DOHH2 (cell line): ENCODE results near the gene PDIA2.

Experiments
- H3F3A ChIP-seq: fragments of 200-600 bp; sonication (generic), shearing (Covaris generic); 2 replicates; pipeline ENCODE4 v1.6.0; 2016; ENCODE audit warnings: antibody characterized with exemption, mild to moderate bottlenecking; ENCODE audit not compliant: control insufficient read depth, insufficient read depth
- H3K27ac ChIP-seq: fragments of 200-600 bp; sonication (generic); 2 replicates; pipeline ENCODE4 v1.5.1; 2014; ENCODE audit warnings: low read depth, mild to moderate bottlenecking, low read length, moderate library complexity
- H3K27me3 ChIP-seq: fragments of 200-600 bp; sonication (generic); 2 replicates; pipeline ENCODE4 v1.6.1; 2014; ENCODE audit warnings: mild to moderate bottlenecking, low read length, mixed read lengths; ENCODE audit not compliant: control insufficient read depth
- H3K36me3 ChIP-seq: fragments of 200-600 bp; sonication (generic); 2 replicates; pipeline ENCODE4 v1.6.1; 2014; ENCODE audit warnings: mild to moderate bottlenecking, low read length, moderate library complexity, mixed read lengths; ENCODE audit not compliant: control insufficient read depth
- H3K4me1 ChIP-seq: fragments of 200-600 bp; sonication (generic); 2 replicates; pipeline ENCODE4 v1.6.1; 2014; ENCODE audit warnings: mild to moderate bottlenecking, low read length, mixed read lengths; ENCODE audit not compliant: control insufficient read depth
- H3K4me2 ChIP-seq: fragments of 200-600 bp; sonication (generic); 2 replicates; pipeline ENCODE4 v1.6.0; 2014; ENCODE audit warnings: mild to moderate bottlenecking, low read length, moderate library complexity
- H3K4me3 ChIP-seq: fragments of 200-600 bp; sonication (generic); 2 replicates; pipeline ENCODE4 v1.5.1; 2014; ENCODE audit warnings: mild to moderate bottlenecking, low read length, mixed read lengths
- H3K79me2 ChIP-seq: fragments of 200-600 bp; sonication (generic); 2 replicates; pipeline ENCODE4 v1.6.1; 2014; ENCODE audit warnings: mild to moderate bottlenecking, low read length, mixed read lengths; ENCODE audit not compliant: control insufficient read depth
- H3K9me2 ChIP-seq: fragments of 200-600 bp; sonication (generic); replicated peaks from 2 replicates; pipeline ENCODE4 v1.6.1; 2014; ENCODE audit warnings: mild to moderate bottlenecking, low read length, mixed read lengths; ENCODE audit not compliant: control insufficient read depth
- H3K9me3 ChIP-seq: fragments of 200-600 bp; sonication (generic); 2 replicates; pipeline ENCODE4 v1.6.1; 2014; ENCODE audit warnings: antibody characterized with exemption, low read length, mixed read lengths; ENCODE audit not compliant: control insufficient read depth, insufficient read depth
- H4K20me1 ChIP-seq: fragments of 200-600 bp; sonication (generic); 2 replicates; pipeline ENCODE4 v1.6.0; 2014; ENCODE audit warnings: low read depth, mild to moderate bottlenecking, antibody characterized with exemption, low read length, moderate library complexity; ENCODE audit not compliant: control insufficient read depth, insufficient read depth
- CTCF ChIP-seq: fragments of 200-600 bp; sonication (generic); IDR thresholded peaks from one replicate; pipeline ENCODE4 v1.5.1; 2014; ENCODE audit warnings: antibody characterized with exemption, mild to moderate bottlenecking, low read depth, low read length; ENCODE audit not compliant: poor library complexity, severe bottlenecking
- EZH2phosphoT487 ChIP-seq: fragments of 200-600 bp; sonication (generic); IDR thresholded peaks from 2 replicates; pipeline ENCODE4 v1.6.1; 2017; ENCODE audit warnings: borderline replicate concordance, mild to moderate bottlenecking, antibody characterized with exemption, low read length, moderate library complexity, mixed read lengths

The PDIA2 gene

GRCh38 chr16:263182-263774, 19.7 kb upstream of the PDIA2 start:
- Histone ChIP-seq H3K4me2 (no peak overlapping the region), H3K27ac (no peak overlapping the region), H4K20me1 (no peaks in the 10 kb centered on the region), H3K9me2 (no peaks in the 10 kb centered on the region), H3K79me2 (no peaks in the 10 kb centered on the region), H3F3A (no peaks in the 10 kb centered on the region), H3K27me3 (no peaks in the 10 kb centered on the region), H3K4me3 (no peak overlapping the region), H3K9me3 (no peaks in the 10 kb centered on the region), H3K36me3 (0 out of 2 replicates have a peak, but pooled peaks cover 4% of the 10 kb centered on the region), H3K4me1 (no peaks in the 10 kb centered on the region)
- no peak for TF ChIP-seq EZH2phosphoT487

GRCh38 chr16:263944-264343, 19.0 kb upstream of the PDIA2 start:
- H3K4me1 ChIP-seq = no peaks in the 10 kb centered on the region
- 0 out of 2 replicates have a peak, but pooled peaks cover 4% of the 10 kb centered on the region for H3K36me3 ChIP-seq
- H3K9me2 ChIP-seq = no peaks in the 10 kb centered on the region
- no peaks in the 10 kb centered on the region for H4K20me1 ChIP-seq
- no peak overlapping the region for H3K4me2 ChIP-seq
- H3F3A ChIP-seq = no peaks in the 10 kb centered on the region
- H3K9me3 ChIP-seq = no peaks in the 10 kb centered on the region
- no peak for TF ChIP-seq EZH2phosphoT487
- TF ChIP-seq CTCF = no peak
- no peaks in the 10 kb centered on the region for H3K79me2 ChIP-seq
- no peak overlapping the region for H3K4me3 ChIP-seq
- H3K27ac ChIP-seq = no peak overlapping the region
- H3K27me3 ChIP-seq = no peaks in the 10 kb centered on the region

GRCh38 chr16:264440-264951, 18.5 kb upstream of the PDIA2 start:
- Histone ChIP-seq H3K9me3 (no peaks in the 10 kb centered on the region), H3K9me2 (no peaks in the 10 kb centered on the region), H3K4me3 (no peak overlapping the region), H3K36me3 (0 out of 2 replicates have a peak, but pooled peaks cover 4% of the 10 kb centered on the region), H3K4me2 (no peak overlapping the region), H3K27me3 (no peaks in the 10 kb centered on the region), H3F3A (no peaks in the 10 kb centered on the region), H3K27ac (no peak overlapping the region), H3K79me2 (no peaks in the 10 kb centered on the region), H4K20me1 (no peaks in the 10 kb centered on the region), H3K4me1 (no peaks in the 10 kb centered on the region)
- TF ChIP-seq EZH2phosphoT487 = no peak

GRCh38 chr16:265002-265529, 17.9 kb upstream of the PDIA2 start:
- no peaks in the 10 kb centered on the region for H3F3A ChIP-seq
- no peaks in the 10 kb centered on the region for H3K27me3 ChIP-seq
- no peak overlapping the region for H3K4me2 ChIP-seq
- H3K4me3 ChIP-seq = no peak overlapping the region
- no peaks in the 10 kb centered on the region for H4K20me1 ChIP-seq
- 0 out of 2 replicates have a peak, but pooled peaks cover 2% of the 10 kb centered on the region for H3K36me3 ChIP-seq
- no peaks in the 10 kb centered on the region for H3K4me1 ChIP-seq
- no peaks in the 10 kb centered on the region for H3K79me2 ChIP-seq
- TF ChIP-seq CTCF = no peak
- no peak for TF ChIP-seq EZH2phosphoT487
- no peak overlapping the region for H3K27ac ChIP-seq
- no peaks in the 10 kb centered on the region for H3K9me3 ChIP-seq
- no peaks in the 10 kb centered on the region for H3K9me2 ChIP-seq
